NCI-H2081 (cell line): Measurements from ENCODE around the gene TLX2.
A peak's percentile ranks its signal among the peaks of the same experiment; 100 is the strongest.

ENCODE experiments used
- DNase-seq, 2 experiments: peaks; one replicate each; lab custom pipeline; 2025; lab: John Stamatoyannopoulos, UW

TLX2 gene

GRCh38 chr2:74511104-74511989 lies 2.9 kb upstream of the TLX2 start:
- no peak for DNase-seq

- DNase-seq: no peak
Measured at GRCh38 chr2:74512744-74513604, 1.3 kb upstream of the TLX2 start.

- no peak for DNase-seq
Measured at GRCh38 chr2:74513605-74514367, 464 bp upstream of the TLX2 start.

DNA sequence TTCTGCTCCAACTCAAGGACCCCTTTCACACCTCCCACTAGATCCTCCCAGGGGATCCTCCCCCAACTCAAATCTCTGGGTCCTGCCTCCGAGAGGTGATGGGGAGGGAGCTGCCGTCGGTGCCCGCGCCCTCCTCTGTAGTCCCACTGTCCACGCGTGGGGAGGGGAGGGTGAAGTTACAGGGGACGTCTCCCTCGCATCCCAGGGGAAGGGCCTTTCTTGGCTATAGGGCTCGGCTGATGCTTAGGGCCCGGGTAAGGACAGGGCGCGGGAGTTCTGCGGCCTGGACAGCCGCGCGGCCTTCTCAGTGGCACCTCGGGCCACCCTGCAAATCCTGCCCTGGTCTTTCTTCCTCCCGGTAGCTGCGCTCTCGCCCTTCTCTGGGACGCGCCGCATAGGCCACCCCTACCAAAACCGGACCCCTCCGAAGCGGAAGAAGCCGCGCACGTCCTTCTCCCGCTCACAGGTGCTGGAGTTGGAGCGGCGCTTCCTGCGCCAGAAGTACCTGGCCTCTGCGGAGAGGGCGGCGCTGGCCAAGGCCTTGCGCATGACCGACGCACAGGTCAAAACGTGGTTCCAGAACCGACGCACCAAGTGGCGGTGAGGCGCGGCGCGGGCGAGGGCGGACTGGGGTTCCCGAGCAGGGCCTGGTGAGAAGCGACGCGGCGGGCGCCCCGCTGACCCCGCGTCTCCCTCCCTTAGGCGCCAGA lies 1.2 kb downstream of the TLX2 start:
- DNase-seq: no peak

GRCh38 chr2:74515981-74516633 lies 1.9 kb downstream of the TLX2 start:
- no peak for DNase-seq

- DNase-seq: no peak
Measured at GRCh38 chr2:74516650-74517049, 2.4 kb downstream of the TLX2 start.

DNA sequence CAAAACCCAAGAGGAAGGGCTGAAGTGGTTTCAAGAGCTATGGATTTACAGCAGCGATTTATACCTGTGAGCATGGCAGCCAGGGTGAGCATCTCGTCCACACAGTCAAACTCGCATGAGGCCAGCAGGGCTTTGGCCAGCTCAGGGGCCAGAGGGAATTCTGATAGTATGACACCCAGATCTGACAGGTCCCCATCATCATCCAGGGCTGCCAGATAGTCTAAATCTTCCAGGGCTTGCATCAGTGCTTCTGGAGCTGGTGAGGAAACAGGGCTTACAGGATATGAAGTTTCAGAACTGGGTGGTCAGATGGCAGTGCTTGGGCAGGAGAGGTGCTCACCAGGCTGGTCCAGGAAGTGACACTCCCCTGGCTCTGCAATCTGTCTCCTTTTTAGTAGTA lies 8.3 kb downstream of the TLX2 start:
- DNase-seq: no peak

DNA sequence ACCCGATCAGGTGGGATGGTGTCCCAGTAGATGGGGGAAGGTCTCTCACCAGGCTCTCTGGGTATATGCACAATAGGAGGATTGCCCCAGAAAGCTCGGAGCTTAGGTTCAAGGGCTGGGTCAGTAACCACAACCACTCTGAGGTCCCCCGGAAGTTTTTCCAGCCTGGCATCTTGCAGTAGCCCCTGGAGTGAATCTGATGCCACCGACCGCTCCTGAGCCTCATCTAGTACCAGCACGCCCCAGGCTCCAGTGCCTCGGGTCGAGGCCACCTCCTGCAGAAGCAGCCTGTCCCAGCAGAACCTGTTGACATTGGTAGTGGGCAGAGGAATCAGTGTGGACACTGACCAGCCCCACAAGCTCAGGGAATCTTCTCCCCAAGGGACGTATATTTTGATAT lies 9.8 kb downstream of the TLX2 start:
- DNase-seq: no peak

DNA sequence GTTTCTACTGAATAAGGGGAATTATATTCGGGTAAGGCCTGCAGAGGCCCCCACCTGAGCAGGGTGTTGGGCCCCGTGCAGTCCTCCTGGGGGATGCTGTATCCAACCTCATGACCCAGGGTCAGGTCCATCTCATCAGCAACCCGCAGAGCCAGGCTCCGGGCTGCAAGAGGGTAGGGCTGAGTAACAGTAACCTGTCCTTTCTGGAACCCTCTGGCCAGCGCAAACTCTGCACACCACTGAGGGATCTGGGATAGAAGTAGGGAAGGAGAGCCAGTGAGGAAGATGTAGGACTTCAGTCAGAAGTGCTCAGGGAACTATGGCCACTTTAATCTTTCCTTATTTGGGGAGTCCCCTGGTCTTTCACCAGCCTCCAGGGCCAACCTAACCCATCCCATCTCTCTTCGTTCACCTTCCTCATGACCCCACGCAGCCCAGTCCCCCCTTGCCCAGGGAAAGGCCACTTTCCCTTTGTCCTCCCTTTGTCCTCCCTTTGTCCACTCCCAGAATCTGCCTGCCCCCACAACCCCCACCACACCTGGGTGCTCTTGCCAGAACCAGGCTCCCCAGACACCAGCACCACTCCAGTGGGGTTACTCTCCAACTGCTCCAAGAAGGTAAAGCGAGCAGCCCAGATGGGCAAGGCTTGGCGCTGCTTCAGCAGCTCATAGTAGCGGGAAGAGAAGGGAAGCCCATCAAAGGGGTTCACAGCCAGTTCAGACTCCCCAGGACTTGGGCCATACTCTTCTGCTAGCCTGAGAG lies 10.9 kb downstream of the TLX2 start:
- no peak for DNase-seq

DNA sequence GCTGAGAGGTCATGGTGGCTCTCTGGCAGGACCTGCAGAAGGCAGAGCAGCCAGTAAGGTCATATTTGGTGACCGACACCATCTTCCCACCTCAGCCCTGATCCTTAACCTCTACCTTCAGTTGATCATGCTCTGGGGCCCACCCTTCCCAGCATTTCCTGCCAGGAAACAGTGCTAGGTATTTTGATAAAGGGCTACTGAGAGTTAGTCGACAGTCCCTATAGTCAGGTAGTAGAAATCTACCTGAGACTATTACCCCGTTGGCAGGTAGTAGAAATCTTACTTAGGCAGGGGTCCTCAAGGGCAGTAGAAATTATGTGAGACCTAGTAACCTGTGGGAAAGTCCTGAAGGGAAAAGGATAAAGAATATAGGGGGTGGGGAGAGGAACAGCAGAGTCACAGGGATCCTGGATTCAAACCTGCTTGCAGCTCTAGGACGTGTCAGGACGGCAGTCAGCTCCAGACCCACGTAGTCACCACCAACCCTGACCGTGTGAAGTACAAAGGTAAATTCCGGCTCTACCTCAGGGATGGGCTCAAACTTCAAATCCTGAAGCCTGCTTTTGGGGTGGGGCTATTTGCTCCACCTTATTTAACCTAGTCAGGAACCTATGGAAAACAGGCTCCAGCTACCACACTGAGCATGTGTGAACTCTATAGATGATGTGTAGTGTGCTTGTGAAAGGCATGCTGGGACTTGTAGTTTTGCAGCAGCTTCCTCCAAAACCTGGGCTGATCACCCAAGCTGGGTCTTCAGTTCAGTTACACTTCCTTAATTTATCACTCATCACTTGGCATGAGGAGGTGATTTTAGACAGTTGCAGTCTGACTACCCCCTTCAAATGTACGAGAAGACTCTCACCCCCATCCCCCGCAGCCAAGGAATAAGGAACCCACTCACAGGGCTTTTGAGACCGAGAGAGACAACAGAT lies 11.7 kb downstream of the TLX2 start, which contains the start of gene DQX1:
Gene DQX1, minus strand, starts transcription at position 515 of the 932 bp plus-strand sequence. Its CDS starts 502 bp downstream, at position 13.
- DNase-seq: no peak

- no peak for DNase-seq
Measured at GRCh38 chr2:74526649-74527230, 12.5 kb downstream of the TLX2 start.

DNA sequence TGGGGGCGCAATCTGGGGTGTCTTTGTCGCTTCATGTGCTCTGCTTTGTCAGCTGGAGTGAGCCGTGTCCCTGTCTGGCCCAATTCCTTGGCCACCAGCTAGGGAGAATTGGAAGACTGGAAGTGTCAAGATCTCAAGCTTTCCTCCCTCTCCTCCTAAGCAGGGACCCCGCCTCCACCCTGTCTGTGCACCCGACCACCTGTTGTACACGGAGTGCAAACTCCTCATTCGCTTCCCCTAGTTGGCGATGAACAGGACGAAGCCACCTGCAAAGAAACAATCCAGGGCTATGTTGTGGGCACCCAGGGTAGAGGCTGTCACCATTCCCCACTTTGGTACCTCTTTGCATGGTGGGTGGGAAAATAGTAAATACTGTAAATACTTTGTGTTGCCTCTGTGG lies 13.5 kb downstream of the TLX2 start:
- no peak for DNase-seq

- DNase-seq: no peak
Measured at GRCh38 chr2:74528600-74529356, 14.5 kb downstream of the TLX2 start.

DNA sequence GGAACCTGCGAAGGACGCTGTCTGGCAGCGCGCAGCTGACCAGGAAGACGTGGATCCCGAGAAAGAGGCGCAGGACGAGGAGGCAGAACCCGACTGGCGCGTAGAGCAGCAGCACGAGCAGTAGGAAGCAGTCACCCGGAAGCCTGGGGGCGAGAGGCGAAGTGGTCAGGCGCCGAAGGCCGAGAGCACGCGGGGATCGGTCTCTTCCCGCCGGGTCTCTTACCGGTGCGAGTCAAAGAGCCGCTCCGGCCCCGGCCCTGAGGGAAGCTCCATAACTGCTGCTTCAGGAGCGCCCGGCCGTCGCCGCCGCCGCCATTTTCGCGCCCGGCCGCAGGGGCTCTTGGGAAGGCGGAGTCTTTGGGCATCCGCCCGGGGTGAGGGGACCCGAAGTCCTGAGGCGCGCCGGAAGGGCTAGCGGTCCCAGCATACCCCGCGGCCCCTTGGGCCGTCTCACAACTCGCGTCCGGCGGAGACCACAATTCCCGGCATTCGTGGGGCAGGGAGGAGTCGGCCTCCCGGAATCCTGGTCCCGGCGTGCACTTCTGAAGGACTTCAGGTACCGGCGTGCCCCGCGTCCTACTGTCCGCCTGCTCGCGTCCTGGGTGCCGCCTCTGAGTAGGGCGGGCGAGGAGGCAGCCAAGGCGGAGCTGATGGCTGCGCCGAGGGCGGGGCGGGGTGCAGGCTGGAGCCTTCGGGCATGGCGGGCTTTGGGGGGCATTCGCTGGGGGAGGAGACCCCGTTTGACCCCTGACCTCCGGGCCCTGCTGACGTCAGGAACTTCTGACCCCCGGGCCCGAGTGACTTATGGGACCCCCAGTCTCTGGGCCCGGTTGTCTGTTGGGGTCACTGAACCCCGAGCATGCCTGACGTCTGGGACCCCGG lies 15.3 kb downstream of the TLX2 start, which contains the start of the genes AUP1 and HTRA2:
Gene AUP1, minus strand, starts transcription at position 350 of the 882 bp plus-strand sequence. Its CDS starts 77 bp downstream, at position 273.
Gene HTRA2, plus strand, starts transcription at position 577 of the 882 bp plus-strand sequence. Its CDS starts 74 bp downstream, at position 651.
- DNase-seq: peak; percentile 99

- DNase-seq: no peak
Measured at GRCh38 chr2:74530239-74531187, 16.3 kb downstream of the TLX2 start.
